HepG2 (cell line): ENCODE results near the gene ARFGEF3. TPM values are rescaled to one million over a fixed set of nuclear protein-coding genes. Genes with fewer than 3 reads are reported as not detected.

Experiments
- ARID4A ChIP-seq: sonication (generic); formaldehyde crosslinking; IDR thresholded peaks from 2 replicates; pipeline ENCODE4 v1.5.0; 2020; ENCODE audit warnings: mild to moderate bottlenecking, missing genetic modification reagents, borderline replicate concordance
- CEBPG ChIP-seq: IDR thresholded peaks from 2 replicates; pipeline ENCODE4 v1.6.1; 2016
- DPF2 ChIP-seq: sonication (generic); formaldehyde crosslinking; IDR thresholded peaks from 2 replicates; pipeline ENCODE4 v1.4.0; 2020; ENCODE audit warnings: mild to moderate bottlenecking, low read depth, missing genetic modification reagents, borderline replicate concordance
- ELF3 ChIP-seq: IDR thresholded peaks from 2 replicates; pipeline ENCODE4 v1.6.1; 2016; ENCODE audit warnings: missing genetic modification reagents, missing compliant biosample characterization
- FOXA3 ChIP-seq: IDR thresholded peaks from 2 replicates; pipeline ENCODE4 v1.6.1; 2016; ENCODE audit warnings: missing genetic modification reagents, missing compliant biosample characterization
- GATAD2A ChIP-seq: IDR thresholded peaks from 2 replicates; pipeline ENCODE4 v1.6.1; 2016
- HNF4A ChIP-seq: sonication (generic); formaldehyde crosslinking; IDR thresholded peaks from 2 replicates; pipeline ENCODE4 v1.4.0; 2020; ENCODE audit warnings: missing genetic modification reagents
- MAZ ChIP-seq, 2 experiments: sonication (generic) in 1 of 2; formaldehyde crosslinking in 1 of 2; IDR thresholded peaks; 2 replicates each; pipeline versions ENCODE4 v1.5.0 to v1.6.1; 2012 to 2020; ENCODE audit warnings: low read depth in 2 of 2, mild to moderate bottlenecking in 2 of 2, borderline replicate concordance in 1 of 2, improper control_type of control experiment in 1 of 2, low read length in 1 of 2, missing genetic modification reagents in 1 of 2, moderate library complexity in 1 of 2
- MED1 ChIP-seq: sonication (generic); formaldehyde crosslinking; IDR thresholded peaks from 2 replicates; pipeline ENCODE4 v1.4.0; 2020; ENCODE audit warnings: missing genetic modification reagents
- MIER2 ChIP-seq: IDR thresholded peaks from 2 replicates; pipeline ENCODE4 v1.6.1; 2016; ENCODE audit warnings: missing biosample characterization, missing genetic modification reagents
- POGZ ChIP-seq: sonication (generic); formaldehyde crosslinking; IDR thresholded peaks from 2 replicates; pipeline ENCODE4 v1.4.0; 2020; ENCODE audit warnings: mild to moderate bottlenecking, missing genetic modification reagents
- SPEN ChIP-seq: sonication (generic); formaldehyde crosslinking; IDR thresholded peaks from 2 replicates; pipeline ENCODE4 v1.5.1; 2020; ENCODE audit warnings: low read depth, mild to moderate bottlenecking, missing genetic modification reagents
- U2AF2 ChIP-seq: fragments of 200-400 bp; formaldehyde crosslinking; IDR thresholded peaks from 2 replicates; pipeline ENCODE4 v1.6.1; 2017; ENCODE audit warnings: low read depth, mild to moderate bottlenecking, low read length
- WIZ ChIP-seq: sonication (generic); formaldehyde crosslinking; IDR thresholded peaks from 2 replicates; pipeline ENCODE4 v1.5.1; 2020; ENCODE audit warnings: mild to moderate bottlenecking, missing genetic modification reagents
- ZGPAT ChIP-seq: IDR thresholded peaks from 2 replicates; pipeline ENCODE4 v1.6.1; 2016; ENCODE audit warnings: mild to moderate bottlenecking
- ZNF644 ChIP-seq: IDR thresholded peaks from 2 replicates; pipeline ENCODE4 v1.6.1; 2016; ENCODE audit warnings: low read depth
- ZNF646 ChIP-seq: sonication (generic); formaldehyde crosslinking; IDR thresholded peaks from 2 replicates; pipeline ENCODE4 v1.9.0; 2021; ENCODE audit warnings: mild to moderate bottlenecking, missing genetic modification reagents
- polyA plus RNA-seq, 8 experiments: library from polyadenylated mRNA; depleted of rRNA in 3 of 8; stranded (reverse) in 7 of 8; unstranded in 1 of 8; fragments of >200 nt; fragmentation: Illumina TruSeq in 4 of 8; extraction: Trizol in 4 of 8; gene quantifications; 2 replicates each; pipeline versions ENCODE4 v1.2.1 to v1.2.3, GENCODE V29; 2011 to 2016; ENCODE audit warnings: low read depth in 4 of 8, missing spikeins in 1 of 8, mixed read lengths in 1 of 8; ENCODE audit not compliant: insufficient read depth in 1 of 8
- total RNA-seq, 5 experiments: library from RNA; depleted of rRNA; stranded (reverse); fragments of >200 nt; fragmentation: Illumina TruSeq; extraction: Trizol; gene quantifications; 2 replicates each; pipeline ENCODE4 v1.2.3, GENCODE V29; 2016; ENCODE audit warnings: low read depth in 1 of 5

The ARFGEF3 gene
- total and polyA plus RNA-seq, 2 of the 13 experiments (the other 11 are each of a cell fraction or from before 2014, with no cell fraction given) = 0.60 to 2.6 TPM

- TF ChIP-seq ARID4A (CRISPR knock-in tag) = peak; percentile 42; the same call in 1 of the 2 replicates
- no peak for TF ChIP-seq MAZ (IDR thresholded peaks at IDR 0.05; ENCODE audit: borderline replicate concordance, low read depth, low read length)
- TF ChIP-seq MAZ (CRISPR knock-in tag; IDR thresholded peaks at IDR 0.05; ENCODE audit: low read depth) = no peak
- 0 out of 2 replicates have a peak, but pooled peaks have one; percentile 34 for TF ChIP-seq DPF2
- TF ChIP-seq ZNF644 (CRISPR knock-in tag) = peak; percentile 90
- TF ChIP-seq WIZ (CRISPR knock-in tag) = 0 out of 2 replicates have a peak, but pooled peaks have one; percentile 51
- TF ChIP-seq CEBPG (CRISPR knock-in tag) = 0 out of 2 replicates have a peak, but pooled peaks have one; percentile 33
- TF ChIP-seq SPEN = peak; percentile 23; the same call in 1 of the 2 replicates
- TF ChIP-seq FOXA3 (CRISPR knock-in tag) = peak; percentile 82
- TF ChIP-seq ZGPAT (CRISPR knock-in tag) = 0 out of 2 replicates have a peak, but pooled peaks have one; percentile 40
- 0 out of 2 replicates have a peak, but pooled peaks have one; percentile 18 for TF ChIP-seq MED1
- TF ChIP-seq U2AF2 = no peak
- TF ChIP-seq ZNF646 = no peak
- peak; percentile 68; the same call in 1 of the 2 replicates for TF ChIP-seq POGZ (CRISPR knock-in tag)
- TF ChIP-seq GATAD2A (CRISPR knock-in tag) = peak; percentile 68
- TF ChIP-seq HNF4A = peak; percentile 32; the same call in 1 of the 2 replicates
- peak; percentile 59; the same call in 1 of the 2 replicates for TF ChIP-seq MIER2
- TF ChIP-seq ELF3 (CRISPR knock-in tag) = peak; percentile 76
Observed at GRCh38 chr6:138204792-138205384, 43.1 kb downstream of the ARFGEF3 start (continued).
